H1 (cell line): Measurements from ENCODE around the gene ITPKB. TPM values are rescaled to one million over a fixed set of nuclear protein-coding genes. Genes with fewer than 3 reads are reported as not detected.

Experiments
- CTCF ChIA-PET: fragments of 300-600 bp; sonication (Branson Sonifier 250); formaldehyde crosslinking; loops from one replicate; lab custom pipeline; 2021; ENCODE audit not compliant: partially characterized antibody; lab: Charles Lee
- POLR2A ChIA-PET: fragments of 300-600 bp; sonication (Branson Sonifier 250); formaldehyde crosslinking; loops from one replicate; lab custom pipeline; 2021; ENCODE audit warnings: inconsistent platforms; ENCODE audit not compliant: partially characterized antibody; lab: Charles Lee
- DNase-seq, 2 experiments: peaks; one replicate each; pipeline versions ENCODE4 v3.0.0 to v3.0.0-alpha.2; 2010 to 2022; ENCODE audit warnings: low spot score in 2 of 2, low read depth in 1 of 2, mixed read lengths in 1 of 2
- FAIRE-seq: peaks from 2 replicates; lab custom pipeline; 2011; peaks lifted over from hg19 to GRCh38; lab: Jason Lieb, UNC
- H2AFZ ChIP-seq: 2 replicates; pipeline ENCODE4 v1.8.1; 2012; ENCODE audit warnings: low read length, inconsistent platforms
- H2AK5ac ChIP-seq: 2 replicates; pipeline ENCODE4 v1.6.1; 2013; ENCODE audit warnings: low read depth, low read length
- H2BK120ac ChIP-seq: replicated peaks from 2 replicates; pipeline ENCODE3; 2013; ENCODE audit warnings: low read depth, low read length, inconsistent platforms
- H2BK12ac ChIP-seq: 2 replicates; pipeline ENCODE4 v1.6.1; 2013; ENCODE audit warnings: low read depth, low read length
- H2BK15ac ChIP-seq: 2 replicates; pipeline ENCODE4 v1.6.1; 2013; ENCODE audit warnings: low read length
- H2BK20ac ChIP-seq: 2 replicates; pipeline ENCODE4 v1.6.1; 2013; ENCODE audit warnings: low read length
- H2BK5ac ChIP-seq: 2 replicates; pipeline ENCODE4 v1.6.1; 2013; ENCODE audit warnings: low read depth, low read length
- H3K14ac ChIP-seq: 2 replicates; pipeline ENCODE4 v1.6.1; 2013; ENCODE audit warnings: inconsistent platforms; ENCODE audit not compliant: insufficient read length
- H3K18ac ChIP-seq: 2 replicates; pipeline ENCODE4 v1.6.1; 2013; ENCODE audit warnings: low read length; ENCODE audit errors: extremely low read depth
- H3K23ac ChIP-seq: 2 replicates; pipeline ENCODE4 v1.6.1; 2013; ENCODE audit warnings: inconsistent platforms; ENCODE audit not compliant: insufficient read length
- H3K23me2 ChIP-seq: 2 replicates; pipeline ENCODE4 v1.6.1; 2013; ENCODE audit warnings: low read depth, low read length
- H3K27ac ChIP-seq: 2 replicates; pipeline ENCODE4 v1.6.1; 2011; ENCODE audit warnings: low read depth, low read length, inconsistent platforms
- H3K27me3 ChIP-seq, 4 experiments: replicated peaks in 1 of 4; 1 replicate in 1 of 4; 2 replicates in 3 of 4; pipeline versions ENCODE4 v1.6.1 to v1.8.1; 2011 to 2013; ENCODE audit warnings: low read length in 3 of 4, mild to moderate bottlenecking in 3 of 4, inconsistent platforms in 2 of 4, mixed read lengths in 2 of 4, moderate library complexity in 1 of 4; ENCODE audit not compliant: control insufficient read depth in 3 of 4, insufficient read depth in 3 of 4; ENCODE audit errors: extremely low read depth in 1 of 4
- H3K36me3 ChIP-seq, 4 experiments: 2 replicates each; pipeline versions ENCODE4 v1.6.1 to v1.8.1; 2011 to 2013; ENCODE audit warnings: mild to moderate bottlenecking in 4 of 4, low read length in 3 of 4, moderate library complexity in 2 of 4, control low read depth in 1 of 4, inconsistent platforms in 1 of 4; ENCODE audit not compliant: insufficient read depth in 4 of 4, control insufficient read depth in 2 of 4
- H3K4ac ChIP-seq: replicated peaks from 2 replicates; pipeline ENCODE3; 2013; ENCODE audit warnings: low read length, low read depth, mixed read lengths, inconsistent platforms; ENCODE audit not compliant: insufficient read length
- H3K4me1 ChIP-seq, 4 experiments: replicated peaks in 1 of 4; 1 replicate in 1 of 4; 2 replicates in 3 of 4; pipeline versions ENCODE4 v1.6.1 to v1.8.1; 2011 to 2013; ENCODE audit warnings: low read length in 3 of 4, inconsistent platforms in 2 of 4, mixed read lengths in 1 of 4; ENCODE audit not compliant: insufficient read depth in 4 of 4, control insufficient read depth in 3 of 4
- H3K4me2 ChIP-seq, 2 experiments: 2 replicates each; pipeline versions ENCODE4 v1.6.1 to v1.8.1; 2011 to 2013; ENCODE audit warnings: low read depth in 2 of 2, low read length in 2 of 2, control low read depth in 1 of 2, inconsistent platforms in 1 of 2, mild to moderate bottlenecking in 1 of 2; ENCODE audit not compliant: insufficient read depth in 1 of 2
- H3K4me3 ChIP-seq, 4 experiments: fragments of 200-600, 300-600 bp in 1 of 4; sonication (generic), shearing (Covaris generic), sonication (Bioruptor Twin) in 1 of 4; 2 replicates each; pipeline versions ENCODE4 v1.5.1 to v1.8.1; 2011 to 2016; ENCODE audit warnings: low read length in 4 of 4, low read depth in 3 of 4, control low read depth in 2 of 4, inconsistent platforms in 2 of 4, mild to moderate bottlenecking in 2 of 4, mixed read lengths in 1 of 4, moderate library complexity in 1 of 4; ENCODE audit not compliant: insufficient read depth in 2 of 4; ENCODE audit errors: extremely low read depth in 1 of 4
- H3K56ac ChIP-seq: replicated peaks from 2 replicates; pipeline ENCODE3; 2013; ENCODE audit warnings: low read depth, mild to moderate bottlenecking, mixed read lengths, low read length, inconsistent platforms; ENCODE audit not compliant: insufficient read length
- H3K79me1 ChIP-seq: 2 replicates; pipeline ENCODE4 v1.6.1; 2013; ENCODE audit warnings: low read depth, low read length, control low read depth
- H3K79me2 ChIP-seq, 2 experiments: 2 replicates each; pipeline versions ENCODE4 v1.6.1 to v1.8.1; 2012 to 2013; ENCODE audit warnings: low read length in 2 of 2, mild to moderate bottlenecking in 2 of 2, inconsistent platforms in 1 of 2; ENCODE audit not compliant: insufficient read depth in 2 of 2, control insufficient read depth in 1 of 2
- H3K9ac ChIP-seq, 4 experiments: replicated peaks in 1 of 4; 1 replicate in 1 of 4; 2 replicates in 3 of 4; pipeline versions ENCODE4 v1.6.1 to v1.8.1; 2011 to 2013; ENCODE audit warnings: low read depth in 3 of 4, low read length in 3 of 4, control low read depth in 2 of 4, mild to moderate bottlenecking in 2 of 4, moderate library complexity in 2 of 4, inconsistent platforms in 1 of 4; ENCODE audit errors: extremely low read depth in 1 of 4
- H3K9me3 ChIP-seq, 2 experiments: 2 replicates each; pipeline versions ENCODE4 v1.6.1 to v1.8.1; 2012 to 2013; ENCODE audit warnings: mild to moderate bottlenecking in 2 of 2, moderate library complexity in 2 of 2, control low read depth in 1 of 2, inconsistent platforms in 1 of 2, low read depth in 1 of 2, low read length in 1 of 2, mixed read lengths in 1 of 2; ENCODE audit not compliant: insufficient read depth in 2 of 2
- H4K20me1 ChIP-seq, 2 experiments: replicated peaks in 1 of 2; 2 replicates each; pipeline versions ENCODE3 to v1.8.1; 2011 to 2013; ENCODE audit warnings: inconsistent platforms in 2 of 2, low read length in 2 of 2, mild to moderate bottlenecking in 1 of 2; ENCODE audit not compliant: insufficient read depth in 2 of 2, control insufficient read depth in 1 of 2
- H4K5ac ChIP-seq: 2 replicates; pipeline ENCODE4 v1.6.1; 2013; ENCODE audit warnings: low read length, low read depth, mixed read lengths, inconsistent platforms; ENCODE audit not compliant: insufficient read length
- H4K8ac ChIP-seq: 2 replicates; pipeline ENCODE4 v1.8.0; 2013; ENCODE audit warnings: mild to moderate bottlenecking, moderate library complexity, low read length, inconsistent platforms; ENCODE audit not compliant: insufficient read depth; ENCODE audit errors: extremely low read depth
- H4K91ac ChIP-seq: replicated peaks from 2 replicates; pipeline ENCODE3; 2013; ENCODE audit warnings: low read length, mixed read lengths, inconsistent platforms; ENCODE audit not compliant: insufficient read length
- CREB1 ChIP-seq: IDR thresholded peaks from 2 replicates; pipeline ENCODE4 v1.6.1; 2012; ENCODE audit warnings: inconsistent platforms
- CTBP2 ChIP-seq: IDR thresholded peaks from 2 replicates; pipeline ENCODE4 v1.7.0; 2011; ENCODE audit warnings: borderline replicate concordance, mild to moderate bottlenecking, moderate library complexity, mixed read lengths, low read length; ENCODE audit not compliant: insufficient read depth, insufficient read length
- GABPA ChIP-seq: IDR thresholded peaks from 2 replicates; pipeline ENCODE4 v1.6.1; 2011; ENCODE audit warnings: mild to moderate bottlenecking, low read length, moderate library complexity, borderline replicate concordance; ENCODE audit not compliant: insufficient read depth
- JUND ChIP-seq: IDR thresholded peaks from 2 replicates; pipeline ENCODE4 v1.6.1; 2011; ENCODE audit warnings: mild to moderate bottlenecking, improper control_type of control experiment, low read length
- PHF8 ChIP-seq: fragments of 200-600 bp; sonication (generic); conservative IDR thresholded peaks from 2 replicates; pipeline ENCODE4 v1.7.1; 2012; ENCODE audit warnings: low read depth, mild to moderate bottlenecking, inconsistent platforms, low read length, moderate library complexity
- POLR2AphosphoS5 ChIP-seq: IDR thresholded peaks from 2 replicates; pipeline ENCODE4 v1.6.1; 2011; ENCODE audit warnings: low read depth, low read length
- RAD21 ChIP-seq, 2 experiments: IDR thresholded peaks in 1 of 2; conservative IDR thresholded peaks in 1 of 2; 2 replicates each; pipeline ENCODE4 v1.6.1; 2011; ENCODE audit warnings: low read depth in 2 of 2, low read length in 2 of 2, improper control_type of control experiment in 1 of 2, inconsistent platforms in 1 of 2, mild to moderate bottlenecking in 1 of 2, moderate library complexity in 1 of 2
- SRF ChIP-seq: IDR thresholded peaks from 2 replicates; pipeline ENCODE4 v1.6.1; 2011; ENCODE audit warnings: mild to moderate bottlenecking, low read depth, low read length, moderate library complexity
- WGBS, 2 experiments: shearing (Covaris generic) in 1 of 2; methylation state at CpG; one replicate each; pipeline versions ENCODE4 v1.1.6 to v1.1.7; 2013 to 2015; ENCODE audit warnings: low lambda C conversion rate in 2 of 2, mixed read lengths in 2 of 2, inconsistent platforms in 1 of 2, low coverage in 1 of 2, missing lambda C conversion rate in 1 of 2; ENCODE audit not compliant: insufficient replicate concordance in 2 of 2, insufficient coverage in 1 of 2, insufficient read length in 1 of 2; ENCODE audit errors: extremely low coverage in 1 of 2, missing lambda C conversion rate in 1 of 2; 5-methylcytosine and 5-hydroxymethylcytosine counted together
- polyA plus RNA-seq, 7 experiments: library from polyadenylated mRNA; depleted of rRNA in 3 of 7; stranded (reverse) in 5 of 7; unstranded in 2 of 7; fragments of >200 nt in 5 of 7; fragments of 200-250 nt in 2 of 7; gene quantifications; 1 replicate in 5 of 7; 2 replicates in 1 of 7; 4 replicates in 1 of 7; pipeline versions ENCODE4 v1.2.1 to v1.2.3, GENCODE V29; 2011 to 2013; ENCODE audit warnings: missing spikeins in 2 of 7, mixed read lengths in 2 of 7
- total RNA-seq: library from RNA; stranded (reverse); fragmentation: NEBNext Ultra II Directional; extraction: Animal tissue kit (Norgen Biotek cat#: 25700); gene quantifications from 2 replicates; pipeline ENCODE4 v1.2.1, GENCODE V29; 2021
- TF ChIP-seq, protein P1 (sequence below): IDR thresholded peaks from 2 replicates; pipeline ENCODE4 v1.6.1; 2012; ENCODE audit warnings: inconsistent platforms
- TF ChIP-seq, protein P2 (sequence below), 3 experiments: IDR thresholded peaks; 1 replicate in 2 of 3; 2 replicates in 1 of 3; pipeline versions ENCODE4 v1.5.1 to v1.6.1; 2011; ENCODE audit warnings: low read length in 3 of 3, mild to moderate bottlenecking in 3 of 3, inconsistent platforms in 2 of 3, low read depth in 1 of 3, moderate library complexity in 1 of 3; ENCODE audit not compliant: insufficient read depth in 1 of 3; ENCODE audit errors: control extremely low read depth in 1 of 3

The ITPKB gene
- total and polyA plus RNA-seq, 2 of the 8 experiments (the other 6 are each of a cell fraction or from before 2014, with no cell fraction given), result 1.7 to 4.8 TPM

DNA sequence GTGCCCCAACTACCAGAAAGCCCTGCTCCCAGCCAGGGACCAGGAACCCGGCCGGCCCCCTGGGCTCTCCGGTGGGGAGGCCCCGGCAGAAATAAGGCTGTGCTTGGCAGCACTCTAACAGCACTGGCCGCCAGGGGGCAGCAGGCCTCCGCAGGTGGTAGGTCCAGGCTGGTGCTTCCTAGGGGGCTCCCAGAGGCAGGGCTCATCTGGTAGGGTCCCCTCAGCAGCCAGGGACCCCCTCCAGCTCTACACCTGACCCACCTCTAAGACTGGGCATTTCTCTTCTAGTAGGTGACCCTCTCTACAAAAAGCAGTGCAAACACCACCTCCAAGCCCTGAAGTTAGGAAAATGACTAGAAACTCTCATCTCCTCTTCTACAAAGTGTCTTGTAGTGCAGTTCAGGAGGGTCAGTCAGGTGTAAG, 104.9 kb downstream of the ITPKB start:
- Histone ChIP-seq H3K4me2 (no peak overlapping the region), H3K27ac (no peak overlapping the region), H2AFZ (no peak overlapping the region), H2AK5ac (no peak overlapping the region), H3K4ac (peak overlapping the region; percentile 32), H2BK15ac (no peak overlapping the region), H2BK20ac (no peak overlapping the region), H3K27me3 (no peaks in the 10 kb centered on the region), H3K56ac (no peak overlapping the region), H4K5ac (no peak overlapping the region), H3K23me2 (peaks cover 2% of the 10 kb centered on the region; the same call in 1 of the 2 replicates), H3K14ac (no peak overlapping the region), H3K79me1 (no peaks in the 10 kb centered on the region), H3K18ac (no peak overlapping the region), H2BK120ac (no peak overlapping the region), H2BK12ac (0 out of 2 replicates have a peak overlapping the region, but pooled peaks have one; percentile 75), H3K23ac (no peak overlapping the region), H3K36me3 (no peaks in the 10 kb centered on the region), H4K20me1 (no peaks in the 10 kb centered on the region), H3K4me3 (no peak overlapping the region), H4K8ac (peak overlapping the region; percentile 65; the same call in 1 of the 2 replicates), H2BK5ac (no peak overlapping the region), H3K4me1 (peaks cover 0 to 7% (median 4%) of the 10 kb centered on the region in 4 experiments; a peak in 5 of 7 replicates), H3K9me3 (no peaks in the 10 kb centered on the region), H3K9ac (no peak overlapping the region), H4K91ac (no peak overlapping the region), H3K79me2 (no peaks in the 10 kb centered on the region)
- ChIA-PET POLR2A (interaction anchor here (1.0 kb wide), 2 partner anchors 24 to 226 kb away, joined by 3 read pairs; partner anchors contain the start of gene PARP1), CTCF (interaction anchor here (0.7 to 14.1 kb wide), 42 partner anchors 8 to 360 kb away, joined by 3 to 184 read pairs (median 4); no protein-coding TSS in a partner anchor)
- WGBS, 2 experiments, result 44% methylated on average over 6 of the region's 6 CpGs; no CpG with 5 or more reads in 1 of the 2 experiments
- DNase-seq, result peak; percentile 43 to 96
- FAIRE-seq, result no peak
- TF ChIP-seq PHF8 (no peak), POLR2AphosphoS5 (no peak), RAD21 (IDR thresholded peaks at IDR 0.05 in 1 of 2, conservative IDR thresholded peaks at IDR 0.05 in 1 of 2; ENCODE audit: low read depth in 2 of 2, low read length in 2 of 2) (peak; percentile 96 to 99), CREB1 (no peak), CTBP2 (no peak), SRF (no peak), GABPA (peak; percentile 62; the same call in 1 of the 2 replicates), JUND (no peak)
- TF ChIP-seq, protein P1, sequence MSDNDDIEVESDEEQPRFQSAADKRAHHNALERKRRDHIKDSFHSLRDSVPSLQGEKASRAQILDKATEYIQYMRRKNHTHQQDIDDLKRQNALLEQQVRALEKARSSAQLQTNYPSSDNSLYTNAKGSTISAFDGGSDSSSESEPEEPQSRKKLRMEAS, result no peak
- TF ChIP-seq, protein P2, sequence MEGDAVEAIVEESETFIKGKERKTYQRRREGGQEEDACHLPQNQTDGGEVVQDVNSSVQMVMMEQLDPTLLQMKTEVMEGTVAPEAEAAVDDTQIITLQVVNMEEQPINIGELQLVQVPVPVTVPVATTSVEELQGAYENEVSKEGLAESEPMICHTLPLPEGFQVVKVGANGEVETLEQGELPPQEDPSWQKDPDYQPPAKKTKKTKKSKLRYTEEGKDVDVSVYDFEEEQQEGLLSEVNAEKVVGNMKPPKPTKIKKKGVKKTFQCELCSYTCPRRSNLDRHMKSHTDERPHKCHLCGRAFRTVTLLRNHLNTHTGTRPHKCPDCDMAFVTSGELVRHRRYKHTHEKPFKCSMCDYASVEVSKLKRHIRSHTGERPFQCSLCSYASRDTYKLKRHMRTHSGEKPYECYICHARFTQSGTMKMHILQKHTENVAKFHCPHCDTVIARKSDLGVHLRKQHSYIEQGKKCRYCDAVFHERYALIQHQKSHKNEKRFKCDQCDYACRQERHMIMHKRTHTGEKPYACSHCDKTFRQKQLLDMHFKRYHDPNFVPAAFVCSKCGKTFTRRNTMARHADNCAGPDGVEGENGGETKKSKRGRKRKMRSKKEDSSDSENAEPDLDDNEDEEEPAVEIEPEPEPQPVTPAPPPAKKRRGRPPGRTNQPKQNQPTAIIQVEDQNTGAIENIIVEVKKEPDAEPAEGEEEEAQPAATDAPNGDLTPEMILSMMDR (IDR thresholded peaks at IDR 0.05; ENCODE audit: control extremely low read depth in 1 of 3, insufficient read depth in 1 of 3, low read depth in 1 of 3, low read length in 3 of 3), result peak; percentile 88 to 96 (median 96)
